Rectal smooth muscle tissue (tissue), 1 donor: Measurements from ENCODE around the gene TBC1D2.
"Not testable (repeated sequence)": the region's sequence is repeated elsewhere in the genome, so short reads cannot be mapped to it uniquely, and the experiment has no call there.

Experiments used
- H3K27ac ChIP-seq: one replicate; pipeline ENCODE4 v1.7.0; 2013; ENCODE audit warnings: low read depth, low read length, inconsistent platforms
- H3K27me3 ChIP-seq: one replicate; pipeline ENCODE4 v1.7.0; 2013; ENCODE audit warnings: low read length; ENCODE audit not compliant: control insufficient read depth, insufficient read depth
- H3K36me3 ChIP-seq: one replicate; pipeline ENCODE4 v1.7.0; 2013; ENCODE audit warnings: low read length; ENCODE audit not compliant: control insufficient read depth, insufficient read depth
- H3K4me1 ChIP-seq: one replicate; pipeline ENCODE4 v1.7.0; 2013; ENCODE audit warnings: low read length; ENCODE audit not compliant: control insufficient read depth, insufficient read depth
- H3K4me3 ChIP-seq: one replicate; pipeline ENCODE4 v1.7.0; 2013; ENCODE audit warnings: low read length
- H3K9ac ChIP-seq: one replicate; pipeline ENCODE4 v1.7.0; 2013; ENCODE audit warnings: low read length

The TBC1D2 gene

GRCh38 chr9:98176391-98177259, 78.8 kb downstream of the TBC1D2 start:
- no peak overlapping the region for H3K27ac ChIP-seq
- no peaks in the 10 kb centered on the region for H3K4me1 ChIP-seq
- H3K9ac ChIP-seq, result no peak overlapping the region
- H3K36me3 ChIP-seq, result no peaks in the 10 kb centered on the region
- no peak overlapping the region for H3K4me3 ChIP-seq
- no peaks in the 10 kb centered on the region for H3K27me3 ChIP-seq

GRCh38 chr9:98175762-98176161, 79.7 kb downstream of the TBC1D2 start:
- Histone ChIP-seq H3K4me1 (no peaks in the 10 kb centered on the region), H3K27ac (no peak overlapping the region), H3K27me3 (no peaks in the 10 kb centered on the region), H3K4me3 (no peak overlapping the region), H3K9ac (no peak overlapping the region), H3K36me3 (no peaks in the 10 kb centered on the region)

- no peak overlapping the region for H3K27ac ChIP-seq
- H3K36me3 ChIP-seq, result no peaks in the 10 kb centered on the region
- no peaks in the 10 kb centered on the region for H3K4me1 ChIP-seq
- no peak overlapping the region for H3K9ac ChIP-seq
- H3K27me3 ChIP-seq, result no peaks in the 10 kb centered on the region
- no peak overlapping the region for H3K4me3 ChIP-seq
Observed at GRCh38 chr9:98175028-98175569, 80.3 kb downstream of the TBC1D2 start.

GRCh38 chr9:98174502-98174918, 80.9 kb downstream of the TBC1D2 start:
- not testable (repeated sequence) for H3K27ac ChIP-seq, H3K9ac ChIP-seq, H3K4me1 ChIP-seq, H3K4me3 ChIP-seq, H3K27me3 ChIP-seq, H3K36me3 ChIP-seq

- no peak overlapping the region for H3K4me3 ChIP-seq
- no peaks in the 10 kb centered on the region for H3K27me3 ChIP-seq
- H3K4me1 ChIP-seq, result no peaks in the 10 kb centered on the region
- H3K27ac ChIP-seq, result no peak overlapping the region
- H3K36me3 ChIP-seq, result no peaks in the 10 kb centered on the region
- no peak overlapping the region for H3K9ac ChIP-seq
Observed at GRCh38 chr9:98173181-98173580, 82.3 kb downstream of the TBC1D2 start.

GRCh38 chr9:98172604-98173003, 82.8 kb downstream of the TBC1D2 start:
- no peak overlapping the region for H3K9ac ChIP-seq
- H3K27ac ChIP-seq, result no peak overlapping the region
- no peak overlapping the region for H3K4me3 ChIP-seq
- no peaks in the 10 kb centered on the region for H3K4me1 ChIP-seq
- no peaks in the 10 kb centered on the region for H3K27me3 ChIP-seq
- no peaks in the 10 kb centered on the region for H3K36me3 ChIP-seq

GRCh38 chr9:98171176-98171925, 84.1 kb downstream of the TBC1D2 start:
- H3K27ac ChIP-seq, result no peak overlapping the region
- no peak overlapping the region for H3K4me3 ChIP-seq
- no peak overlapping the region for H3K9ac ChIP-seq
- no peaks in the 10 kb centered on the region for H3K4me1 ChIP-seq
- no peaks in the 10 kb centered on the region for H3K36me3 ChIP-seq
- H3K27me3 ChIP-seq, result no peaks in the 10 kb centered on the region

GRCh38 chr9:98168941-98169488, 86.4 kb downstream of the TBC1D2 start:
- no peaks in the 10 kb centered on the region for H3K4me1 ChIP-seq
- H3K9ac ChIP-seq, result no peak overlapping the region
- no peaks in the 10 kb centered on the region for H3K36me3 ChIP-seq
- H3K27ac ChIP-seq, result no peak overlapping the region
- no peak overlapping the region for H3K4me3 ChIP-seq
- no peaks in the 10 kb centered on the region for H3K27me3 ChIP-seq

- H3K4me1 ChIP-seq, result no peaks in the 10 kb centered on the region
- no peak overlapping the region for H3K27ac ChIP-seq
- H3K9ac ChIP-seq, result no peak overlapping the region
- no peaks in the 10 kb centered on the region for H3K27me3 ChIP-seq
- no peaks in the 10 kb centered on the region for H3K36me3 ChIP-seq
- no peak overlapping the region for H3K4me3 ChIP-seq
Observed at GRCh38 chr9:98168153-98168780, 87.2 kb downstream of the TBC1D2 start.

GRCh38 chr9:98164912-98165311, 90.5 kb downstream of the TBC1D2 start:
- no peaks in the 10 kb centered on the region for H3K4me1 ChIP-seq
- H3K27ac ChIP-seq, result no peak overlapping the region
- no peaks in the 10 kb centered on the region for H3K36me3 ChIP-seq
- no peak overlapping the region for H3K4me3 ChIP-seq
- H3K27me3 ChIP-seq, result no peaks in the 10 kb centered on the region
- H3K9ac ChIP-seq, result no peak overlapping the region

GRCh38 chr9:98162613-98163012, 92.8 kb downstream of the TBC1D2 start:
- no peaks in the 10 kb centered on the region for H3K4me1 ChIP-seq

GRCh38 chr9:98161851-98162250, 93.6 kb downstream of the TBC1D2 start:
- Histone ChIP-seq H3K9ac (no peak overlapping the region), H3K36me3 (no peaks in the 10 kb centered on the region), H3K4me3 (no peak overlapping the region), H3K27ac (no peak overlapping the region), H3K27me3 (no peaks in the 10 kb centered on the region), H3K4me1 (no peaks in the 10 kb centered on the region)

More at GRCh38 chr9:98162613-98163012, 92.8 kb downstream of the TBC1D2 start:
- H3K9ac ChIP-seq, result no peak overlapping the region
- H3K36me3 ChIP-seq, result no peaks in the 10 kb centered on the region
- H3K27ac ChIP-seq, result no peak overlapping the region
- H3K27me3 ChIP-seq, result no peaks in the 10 kb centered on the region
- H3K4me3 ChIP-seq, result no peak overlapping the region
